ENCODE results near the gene ECHDC1.

The ECHDC1 gene

DNA sequence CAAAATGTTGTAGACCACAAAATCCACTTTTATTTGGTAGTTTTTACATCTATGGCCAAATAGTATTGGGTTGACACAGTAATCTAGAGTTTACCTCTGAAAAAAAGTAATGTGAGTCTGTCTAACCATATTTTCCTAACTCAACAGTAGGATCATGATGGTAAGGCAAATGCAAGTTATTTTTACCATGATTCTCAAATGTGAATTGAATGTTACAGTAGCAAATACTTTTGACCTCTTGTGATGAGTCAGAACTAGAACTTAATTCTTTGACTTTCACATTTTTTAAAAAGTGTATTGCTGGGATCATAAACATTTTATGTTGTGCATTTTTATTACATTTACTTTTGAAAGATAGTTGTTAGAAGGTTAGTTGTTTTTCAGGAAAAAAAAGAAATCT is 54.7 kb downstream of the ECHDC1 start:
- no peak for DNase-seq
- no peaks in the 10 kb centered on the region for H3K9me3 Mint-ChIP-seq
- H3K4me3 Mint-ChIP-seq = no peak overlapping the region
- ATAC-seq (replicated peaks) = peak; percentile 38 to 42
- peaks cover 38 to 49% of the 10 kb centered on the region in 2 donors for H3K36me3 Mint-ChIP-seq
- H3K4me1 Mint-ChIP-seq = peaks cover 18 to 28% of the 10 kb centered on the region in 2 donors
- no peak overlapping the region for H3K27ac Mint-ChIP-seq
- no peaks in the 10 kb centered on the region for H3K27me3 Mint-ChIP-seq

DNA sequence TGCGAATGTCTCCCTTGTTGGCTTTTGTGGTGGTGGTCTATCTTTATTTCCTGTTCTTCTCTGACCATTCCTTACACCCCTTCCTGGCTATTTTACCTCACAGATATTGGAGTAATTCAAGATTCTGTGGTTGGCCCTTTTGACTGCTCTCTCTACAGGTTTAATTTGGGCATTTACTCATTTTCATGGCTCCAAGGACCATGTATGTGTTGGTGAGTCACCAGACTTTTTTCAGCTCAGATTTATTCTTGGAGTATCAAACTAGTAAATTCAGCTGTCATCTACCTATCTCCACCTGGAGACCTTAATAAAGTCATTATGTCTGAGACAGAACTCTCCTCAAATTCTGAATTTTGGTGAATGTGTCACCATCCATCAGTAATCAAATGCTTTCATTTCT is 61.2 kb downstream of the ECHDC1 start:
- Mint-ChIP-seq H3K4me3 (no peak overlapping the region), H3K9me3 (no peaks in the 10 kb centered on the region), H3K36me3 (peaks cover 33 to 39% of the 10 kb centered on the region in 2 donors), H3K27me3 (no peaks in the 10 kb centered on the region), H3K27ac (no peak overlapping the region), H3K4me1 (peaks cover 14 to 18% of the 10 kb centered on the region in 2 donors)
- DNase-seq (no peak), ATAC-seq (replicated peaks) (no peak)

DNA sequence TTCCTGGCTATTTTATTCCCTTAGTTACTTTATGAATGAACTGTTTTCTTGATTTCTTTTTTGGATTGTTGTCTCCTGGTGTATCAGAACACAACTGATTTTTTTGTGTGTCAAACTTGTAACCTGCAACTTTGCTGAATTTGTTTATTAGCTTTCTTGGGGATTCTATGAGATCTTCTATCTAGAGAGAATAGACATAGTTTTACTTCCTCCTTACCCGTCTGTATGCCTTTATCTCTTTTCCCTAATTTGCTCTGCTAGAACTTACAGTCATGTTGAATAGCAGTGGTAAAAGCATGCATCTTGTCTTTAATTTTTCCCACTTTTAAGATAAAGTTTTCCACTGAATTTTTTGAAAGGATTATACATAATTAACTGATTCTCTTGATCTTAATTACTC is 63.6 kb downstream of the ECHDC1 start:
- Mint-ChIP-seq H3K27ac (no peak overlapping the region), H3K4me1 (peaks cover 12 to 18% of the 10 kb centered on the region in 2 donors), H3K36me3 (peaks cover 18 to 21% of the 10 kb centered on the region in 2 donors), H3K27me3 (no peaks in the 10 kb centered on the region), H3K9me3 (no peaks in the 10 kb centered on the region), H3K4me3 (no peak overlapping the region)
- ATAC-seq (replicated peaks) (no peak), DNase-seq (no peak)

DNA sequence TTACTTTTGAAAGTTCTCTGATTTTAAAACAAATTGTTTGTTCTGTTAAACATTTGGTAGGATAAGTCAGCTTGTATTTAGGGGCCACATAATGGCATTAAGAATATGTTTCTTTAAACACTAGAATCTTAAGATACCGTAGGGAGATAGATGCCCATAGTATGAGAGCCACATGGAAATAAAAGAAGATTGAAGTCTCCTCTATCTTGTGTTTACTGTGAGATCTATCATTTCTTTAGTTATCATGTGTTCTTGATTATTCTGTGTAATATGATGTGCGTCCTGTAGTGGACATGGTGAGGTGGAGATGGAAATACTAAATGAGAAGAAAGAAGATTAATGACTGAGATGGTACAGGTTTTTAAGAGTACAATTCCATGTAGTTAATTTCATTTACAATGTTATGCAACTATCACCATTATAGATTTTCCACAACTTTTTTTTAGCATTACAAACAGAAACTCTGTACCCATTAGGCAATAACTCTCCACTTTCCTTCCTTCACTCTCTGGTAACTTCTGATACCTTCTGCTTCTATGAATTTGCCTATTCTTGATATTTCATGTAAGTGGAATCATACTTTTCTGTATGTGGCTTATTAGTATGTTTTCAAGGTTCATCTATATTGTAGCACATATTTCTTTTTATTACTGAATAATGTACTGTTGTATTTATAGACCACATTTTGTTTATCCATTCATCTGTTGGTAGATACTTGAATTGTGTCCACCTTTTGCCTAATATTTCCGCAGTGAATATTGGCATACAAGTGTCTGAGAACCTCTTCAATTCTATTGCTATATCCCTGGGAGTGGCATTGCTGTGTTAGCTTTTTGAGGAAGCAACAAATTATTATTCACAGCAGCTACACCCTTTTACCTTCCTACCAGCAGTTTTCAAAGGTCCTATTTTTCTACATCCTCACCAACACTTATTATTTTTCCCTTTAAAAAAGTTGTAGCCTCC is 65.2 kb downstream of the ECHDC1 start:
- ATAC-seq (replicated peaks) = no peak
- Mint-ChIP-seq H3K9me3 (no peaks in the 10 kb centered on the region), H3K36me3 (peaks cover 15 to 20% of the 10 kb centered on the region in 2 donors)

DNA sequence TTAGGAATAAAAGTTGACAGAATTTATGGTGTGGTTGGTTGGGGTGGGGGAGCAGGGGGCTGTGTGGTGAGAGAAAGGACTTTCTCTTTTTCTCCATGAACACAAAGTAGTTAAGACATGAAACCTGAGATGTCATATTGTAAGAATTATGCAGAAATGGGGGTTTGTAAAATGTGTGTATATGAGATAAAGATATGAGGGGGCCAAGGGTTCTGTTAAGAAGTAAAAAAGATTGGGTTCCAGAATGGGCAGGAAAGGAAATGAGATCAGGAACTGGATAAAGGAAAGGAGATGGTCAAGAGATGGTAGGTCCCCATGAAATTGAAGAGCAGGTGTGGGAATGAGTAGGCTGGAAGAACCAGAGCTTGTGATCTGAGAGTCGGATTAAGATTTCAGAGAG is 67.1 kb downstream of the ECHDC1 start:
- ATAC-seq (replicated peaks) = no peak
- H3K27me3 Mint-ChIP-seq = no peaks in the 10 kb centered on the region
- H3K4me3 Mint-ChIP-seq = no peak overlapping the region
- peaks cover 3 to 8% of the 10 kb centered on the region in 2 donors for H3K36me3 Mint-ChIP-seq
- H3K27ac Mint-ChIP-seq = no peak overlapping the region
- peaks cover 21 to 30% of the 10 kb centered on the region in 2 donors for H3K4me1 Mint-ChIP-seq
- no peak for DNase-seq
- H3K9me3 Mint-ChIP-seq = no peaks in the 10 kb centered on the region

More for the DNA sequence above, 65.2 kb downstream of the ECHDC1 start:
- Mint-ChIP-seq H3K4me1 (peaks cover 18 to 27% of the 10 kb centered on the region in 2 donors), H3K4me3 (no peak overlapping the region), H3K27me3 (no peaks in the 10 kb centered on the region), H3K27ac (no peak overlapping the region)
- DNase-seq = no peak

DNA sequence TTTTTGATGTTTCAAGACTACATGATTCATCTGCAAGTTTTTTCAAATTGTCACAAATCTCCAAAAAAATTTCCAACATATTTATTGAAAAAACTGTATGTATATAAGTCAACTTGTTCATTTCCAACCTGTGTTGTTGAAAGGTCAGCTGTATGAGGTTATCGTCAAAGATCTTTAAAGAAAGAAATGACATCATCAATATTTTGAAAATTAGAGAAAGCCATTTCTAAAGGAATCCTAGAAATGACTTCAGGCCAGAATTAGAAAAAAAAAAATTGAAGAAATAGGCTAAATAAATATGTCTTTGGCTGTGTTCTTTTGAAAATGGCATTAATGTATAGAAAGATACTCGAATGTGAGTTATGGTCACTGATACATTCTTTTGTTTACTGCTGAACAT is 69.9 kb downstream of the ECHDC1 start:
- Mint-ChIP-seq H3K27ac (no peak overlapping the region), H3K4me3 (no peak overlapping the region), H3K36me3 (peaks cover 6 to 13% of the 10 kb centered on the region in 2 donors), H3K27me3 (no peaks in the 10 kb centered on the region), H3K4me1 (peaks cover 19 to 30% of the 10 kb centered on the region in 2 donors), H3K9me3 (no peaks in the 10 kb centered on the region)
- DNase-seq (no peak), ATAC-seq (replicated peaks) (no peak)

DNA sequence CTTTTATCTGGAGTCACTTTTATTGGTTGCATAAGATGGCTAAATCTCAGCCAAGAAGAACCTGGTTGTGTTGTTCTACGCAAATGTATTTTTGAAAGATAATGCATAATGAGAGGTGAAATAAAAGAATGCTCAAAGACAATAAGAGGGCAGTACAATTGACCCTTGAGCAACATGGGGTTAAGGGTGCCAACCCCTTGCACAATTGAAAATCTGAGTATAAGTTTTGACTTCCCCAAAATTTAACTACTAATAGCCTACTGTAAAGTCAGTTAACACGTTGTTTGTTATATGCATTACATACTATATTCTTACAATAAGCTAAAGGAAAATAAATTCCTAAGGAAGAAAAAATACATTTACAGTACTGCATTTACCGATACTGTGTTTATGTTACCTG is 70.8 kb downstream of the ECHDC1 start:
- Mint-ChIP-seq H3K27me3 (no peaks in the 10 kb centered on the region), H3K27ac (no peak overlapping the region), H3K4me3 (no peak overlapping the region), H3K36me3 (peaks cover 6 to 13% of the 10 kb centered on the region in 2 donors), H3K4me1 (peaks cover 19 to 34% of the 10 kb centered on the region in 2 donors), H3K9me3 (no peaks in the 10 kb centered on the region)
- ATAC-seq (replicated peaks) (no peak), DNase-seq (no peak)

DNA sequence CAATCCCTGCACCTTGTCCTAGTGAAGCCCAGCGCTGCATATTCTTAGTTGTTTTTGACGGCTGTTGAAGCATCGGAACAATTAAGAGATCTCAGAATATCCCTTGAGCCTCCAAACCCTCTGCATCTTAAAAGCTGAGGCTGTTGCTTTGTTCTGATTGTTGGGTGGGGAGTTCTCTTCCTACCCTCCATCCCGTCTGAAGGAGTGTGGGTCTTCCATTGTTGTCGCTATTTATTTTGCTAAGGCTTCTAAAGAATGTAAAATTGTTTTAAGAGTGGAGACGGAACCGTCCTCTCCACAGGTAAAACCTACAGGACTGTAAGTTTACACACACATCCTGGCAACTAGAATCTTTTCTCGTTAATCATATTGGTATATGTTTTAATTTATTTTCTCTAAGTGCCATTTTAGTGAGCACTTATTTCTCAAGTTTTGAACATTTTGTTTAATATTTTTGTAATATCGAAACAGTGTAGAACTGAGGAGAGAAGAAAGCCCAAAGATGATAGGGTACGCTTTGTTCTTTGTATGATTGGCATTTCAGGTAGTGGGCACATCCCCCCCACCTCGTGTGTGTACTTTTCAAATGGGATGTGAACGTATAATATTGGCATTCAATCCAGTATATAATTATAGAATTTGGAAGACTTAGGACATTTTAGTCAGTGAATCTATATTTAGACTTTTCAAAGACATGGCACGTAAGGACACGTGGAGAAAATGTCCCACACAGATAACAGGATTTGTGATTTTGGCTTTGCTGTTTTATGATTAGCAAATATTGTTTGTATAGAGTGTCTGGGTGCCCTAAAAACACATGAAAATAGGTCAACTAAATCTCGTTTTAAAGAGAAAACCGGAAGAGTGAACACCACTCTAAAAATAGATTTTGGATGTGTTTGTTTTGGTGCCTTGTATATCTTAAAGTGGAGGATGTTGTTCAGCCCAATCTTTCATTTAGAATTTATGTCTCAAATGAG is 75.5 kb downstream of the ECHDC1 start:
- ATAC-seq (replicated peaks) (peak; percentile 2 to 4), DNase-seq (no peak)
- Mint-ChIP-seq H3K4me1 (peaks cover 11 to 32% of the 10 kb centered on the region in 2 donors), H3K27ac (peak overlapping the region; percentile 96), H3K27me3 (no peaks in the 10 kb centered on the region), H3K36me3 (peaks cover 6 to 9% of the 10 kb centered on the region in 2 donors), H3K9me3 (no peaks in the 10 kb centered on the region), H3K4me3 (peak overlapping the region; percentile 96 to 98)

DNA sequence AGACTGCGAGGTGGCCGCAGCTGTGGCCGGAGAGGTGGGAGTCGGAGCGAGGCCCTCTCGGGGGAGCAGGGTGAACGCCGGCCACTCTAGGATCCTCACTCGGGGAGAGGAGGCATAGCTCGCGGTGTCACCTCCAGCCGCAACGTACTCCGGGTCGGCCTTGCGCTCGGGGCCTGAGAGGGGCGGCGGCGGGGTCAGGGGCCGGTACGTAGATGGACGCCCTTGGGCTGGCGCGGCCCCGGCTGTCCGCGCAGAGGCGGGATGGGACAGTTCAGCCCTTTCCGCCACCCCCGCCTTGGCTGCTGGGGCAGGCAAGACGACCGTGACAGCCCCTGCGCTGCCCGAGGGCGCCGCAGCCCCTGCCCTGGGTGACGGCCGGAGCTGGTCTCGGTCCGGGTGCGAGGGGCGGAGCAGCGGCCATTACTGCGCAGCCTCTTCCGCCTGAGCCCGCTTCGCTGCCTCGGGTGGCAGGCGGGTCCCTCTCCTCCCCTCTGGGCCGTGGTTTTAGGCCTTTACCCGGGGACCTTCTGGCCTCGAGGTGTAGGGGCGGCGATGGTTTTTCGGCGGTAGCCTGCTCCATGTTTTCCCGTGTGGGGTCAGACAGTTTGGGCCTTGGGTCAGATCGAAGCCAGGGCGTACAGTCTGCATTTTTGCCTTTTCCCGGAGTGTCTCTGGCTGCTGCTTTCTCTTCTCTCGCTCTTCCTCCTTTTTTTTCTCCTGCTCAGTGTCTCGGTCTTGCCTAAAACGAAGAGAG is 76.3 kb downstream of the ECHDC1 start:
- H3K4me3 Mint-ChIP-seq = peak overlapping the region; percentile 96 to 98
- peaks cover 10 to 26% of the 10 kb centered on the region in 2 donors for H3K4me1 Mint-ChIP-seq
- peak; percentile 63 for DNase-seq
- peak overlapping the region; percentile 97 for H3K27ac Mint-ChIP-seq
- ATAC-seq (replicated peaks) = peak; percentile 83 to 87
- H3K27me3 Mint-ChIP-seq = no peaks in the 10 kb centered on the region
- peaks cover 6 to 9% of the 10 kb centered on the region in 2 donors for H3K36me3 Mint-ChIP-seq
- H3K9me3 Mint-ChIP-seq = no peaks in the 10 kb centered on the region

DNA sequence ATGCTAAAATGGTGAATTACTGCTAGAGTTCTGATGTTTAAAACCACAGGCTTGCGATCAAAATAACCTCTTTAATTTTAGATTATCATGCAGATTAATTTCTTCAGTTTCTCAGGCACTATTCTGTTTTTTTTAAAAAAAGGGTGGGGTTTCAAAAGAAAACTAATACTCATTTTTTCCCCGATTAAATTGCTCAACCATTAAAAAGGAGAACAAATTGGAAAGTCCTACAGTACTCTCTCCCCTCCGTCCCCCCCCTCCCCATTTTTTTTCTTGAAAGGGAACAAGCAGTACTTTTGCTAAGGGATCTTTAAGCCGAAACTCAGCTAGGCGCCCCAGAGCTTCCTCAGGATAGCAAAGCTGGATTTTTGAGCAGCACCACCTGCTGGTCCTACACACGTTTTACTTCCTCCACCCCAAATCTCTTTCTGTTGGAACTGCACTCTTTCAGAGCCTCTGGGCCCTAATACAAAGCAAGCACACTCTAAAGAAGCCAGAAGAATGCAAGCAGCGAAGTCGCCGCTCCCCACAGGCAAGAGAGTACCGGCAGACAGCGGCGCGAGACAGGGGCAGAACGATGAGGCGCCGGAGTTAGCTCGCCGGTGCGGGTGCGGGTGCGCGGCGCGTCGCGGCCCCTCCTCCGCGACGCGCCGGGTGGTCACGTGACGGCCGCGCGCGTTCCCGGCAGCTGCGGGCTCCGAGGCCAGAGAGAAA is 77.1 kb downstream of the ECHDC1 start, which contains the start of gene RNF146:
RNF146 (plus strand) TSS at position 687 of the 714 bp plus-strand sequence. CDS start 13,475 bp downstream, outside the sequence.
- Mint-ChIP-seq H3K9me3 (no peaks in the 10 kb centered on the region), H3K27ac (peak within 1 kb of the TSS; percentile 97), H3K4me3 (peak within 1 kb of the TSS; percentile 96 to 98), H3K4me1 (peaks cover 8 to 24% of the 10 kb centered on the region in 2 donors), H3K27me3 (no peaks in the 10 kb centered on the region), H3K36me3 (peaks cover 6 to 9% of the 10 kb centered on the region in 2 donors)
- DNase-seq (peak; percentile 65), ATAC-seq (replicated peaks) (peak; percentile 77 to 84)

DNA sequence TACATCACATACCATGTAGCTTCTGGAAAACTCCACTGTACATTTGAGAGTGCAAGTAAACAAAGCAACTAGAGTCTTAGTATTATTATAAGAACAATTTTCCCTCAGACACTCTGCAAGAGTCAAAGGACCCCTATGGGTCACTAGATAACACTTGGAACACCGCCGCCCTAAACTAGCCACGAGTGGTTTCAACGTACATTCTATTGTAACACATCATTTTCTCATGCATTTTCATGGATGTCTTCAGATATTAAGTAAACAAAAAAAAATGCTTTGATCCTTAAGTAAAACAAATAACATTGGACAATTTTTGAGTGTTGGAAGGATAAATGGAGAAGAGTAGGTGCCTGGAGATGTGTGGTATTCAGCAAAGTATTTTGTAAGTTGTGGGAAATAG is 79.9 kb downstream of the ECHDC1 start:
- Mint-ChIP-seq H3K9me3 (no peaks in the 10 kb centered on the region), H3K36me3 (peaks cover 2 to 4% of the 10 kb centered on the region in 2 donors), H3K27me3 (no peaks in the 10 kb centered on the region), H3K4me3 (no peak overlapping the region), H3K27ac (no peak overlapping the region), H3K4me1 (peaks cover 2 to 16% of the 10 kb centered on the region in 2 donors)
- ATAC-seq (replicated peaks) = no peak
- no peak for DNase-seq

DNA sequence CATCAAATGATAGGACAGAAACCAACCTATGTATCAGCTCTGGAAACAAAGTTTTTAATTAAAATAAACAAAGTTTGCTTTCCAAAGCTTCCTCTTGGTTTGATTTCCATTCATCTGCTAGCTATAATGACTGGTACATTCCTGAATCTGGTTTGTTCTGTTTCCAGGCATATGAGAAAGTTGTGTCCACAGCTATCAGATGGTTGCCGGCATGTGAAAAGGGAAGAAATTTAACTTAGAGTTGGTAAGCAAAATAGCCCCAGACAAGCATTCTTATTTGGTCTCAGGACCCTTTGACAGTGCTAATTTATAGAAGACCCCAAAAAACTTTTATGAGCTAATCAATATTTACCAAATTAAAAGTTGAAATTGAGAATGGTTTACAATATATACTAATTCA is 80.5 kb downstream of the ECHDC1 start:
- ATAC-seq (replicated peaks) = no peak
- H3K27ac Mint-ChIP-seq = no peak overlapping the region
- peaks cover 2 to 4% of the 10 kb centered on the region in 2 donors for H3K36me3 Mint-ChIP-seq
- no peaks in the 10 kb centered on the region for H3K27me3 Mint-ChIP-seq
- no peaks in the 10 kb centered on the region for H3K9me3 Mint-ChIP-seq
- no peak overlapping the region for H3K4me3 Mint-ChIP-seq
- no peak for DNase-seq
- peaks cover 2 to 12% of the 10 kb centered on the region in 2 donors for H3K4me1 Mint-ChIP-seq

DNA sequence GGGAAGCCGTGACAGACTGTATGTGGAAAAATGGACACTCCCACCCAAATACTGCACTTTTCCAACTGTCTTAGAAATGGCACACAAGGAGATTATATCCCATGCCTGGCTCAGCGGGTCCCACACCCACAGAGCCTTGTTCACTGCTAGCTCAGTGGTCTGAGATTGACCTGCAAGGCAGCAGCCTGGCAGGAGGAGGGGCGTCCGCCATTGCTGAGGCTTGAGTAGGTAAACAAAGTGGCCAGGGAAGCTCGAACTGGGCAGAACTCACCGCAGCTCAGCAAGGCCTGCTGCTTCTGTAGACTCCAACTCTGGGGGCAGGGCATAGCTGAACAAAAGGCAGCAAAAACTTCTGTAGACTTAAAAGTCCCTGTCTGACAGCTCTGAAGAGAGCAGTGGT is 88.1 kb downstream of the ECHDC1 start:
- DNase-seq (no peak), ATAC-seq (replicated peaks) (no peak)
- no peaks in the 10 kb centered on the region for H3K36me3 Mint-ChIP-seq
- no peak overlapping the region for H3K4me3 Mint-ChIP-seq
- H3K27ac Mint-ChIP-seq = peak overlapping the region; percentile 22
- H3K4me1 Mint-ChIP-seq = no peaks in the 10 kb centered on the region
- H3K27me3 Mint-ChIP-seq = peaks cover 11 to 12% of the 10 kb centered on the region in 2 donors
- H3K9me3 Mint-ChIP-seq = no peaks in the 10 kb centered on the region

All from stimulated activated naive B cell treated with anti-CD40 and anti-IgM and Interleukin-4, amounts not matched to agents 10 μg/mL and 1 μg/mL and 100 μg/mL, for 72 hours (primary cell).